ENCODE results near the gene MAPK10. TPM values are rescaled to one million over a fixed set of nuclear protein-coding genes. Genes with fewer than 3 reads are reported as not detected.

MAPK10 gene
- total RNA-seq, 1 donor from 2014 or later, result 25.2 TPM

DNA sequence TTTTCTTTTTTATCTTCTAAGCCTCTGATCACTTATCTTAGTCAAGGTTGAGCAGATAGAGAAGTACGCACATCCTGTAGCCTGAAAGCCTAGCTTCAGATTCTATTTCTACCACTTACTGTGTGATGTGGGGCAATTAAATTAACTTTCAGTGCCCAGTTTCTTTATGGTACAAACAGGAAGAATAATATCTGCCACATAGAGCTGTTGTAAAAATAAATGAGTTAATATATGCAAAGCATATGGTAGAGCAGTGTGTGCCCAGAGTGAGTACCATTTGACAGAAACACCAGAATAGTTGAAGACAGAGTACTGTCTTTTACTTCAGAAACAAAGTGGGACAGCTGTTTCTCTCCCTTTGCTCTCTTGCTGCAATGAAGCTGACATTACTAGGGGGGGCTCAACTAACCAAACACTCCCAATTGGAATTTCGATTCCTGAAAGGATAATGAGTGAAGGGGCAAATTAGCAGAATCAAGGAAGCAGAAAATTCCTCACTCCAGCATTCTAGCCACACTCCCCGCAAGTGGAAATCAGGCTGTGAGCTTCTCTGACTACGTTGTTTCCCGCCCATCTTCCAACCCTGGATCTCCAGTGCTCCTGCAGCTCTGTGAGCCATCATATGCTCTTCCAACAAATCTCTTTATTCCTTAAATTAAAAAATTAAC, 80.4 kb downstream of the MAPK10 start:
- Mint-ChIP-seq H3K27ac (no peak overlapping the region), H3K36me3 (no peaks in the 10 kb centered on the region), H3K9me3 (peaks cover 5% of the 10 kb centered on the region), H3K4me1 (peaks cover 10% of the 10 kb centered on the region), H3K4me3 (no peak overlapping the region), H3K27me3 (ENCODE audit: low read depth) (no peaks in the 10 kb centered on the region)
- TF ChIP-seq, protein P1, sequence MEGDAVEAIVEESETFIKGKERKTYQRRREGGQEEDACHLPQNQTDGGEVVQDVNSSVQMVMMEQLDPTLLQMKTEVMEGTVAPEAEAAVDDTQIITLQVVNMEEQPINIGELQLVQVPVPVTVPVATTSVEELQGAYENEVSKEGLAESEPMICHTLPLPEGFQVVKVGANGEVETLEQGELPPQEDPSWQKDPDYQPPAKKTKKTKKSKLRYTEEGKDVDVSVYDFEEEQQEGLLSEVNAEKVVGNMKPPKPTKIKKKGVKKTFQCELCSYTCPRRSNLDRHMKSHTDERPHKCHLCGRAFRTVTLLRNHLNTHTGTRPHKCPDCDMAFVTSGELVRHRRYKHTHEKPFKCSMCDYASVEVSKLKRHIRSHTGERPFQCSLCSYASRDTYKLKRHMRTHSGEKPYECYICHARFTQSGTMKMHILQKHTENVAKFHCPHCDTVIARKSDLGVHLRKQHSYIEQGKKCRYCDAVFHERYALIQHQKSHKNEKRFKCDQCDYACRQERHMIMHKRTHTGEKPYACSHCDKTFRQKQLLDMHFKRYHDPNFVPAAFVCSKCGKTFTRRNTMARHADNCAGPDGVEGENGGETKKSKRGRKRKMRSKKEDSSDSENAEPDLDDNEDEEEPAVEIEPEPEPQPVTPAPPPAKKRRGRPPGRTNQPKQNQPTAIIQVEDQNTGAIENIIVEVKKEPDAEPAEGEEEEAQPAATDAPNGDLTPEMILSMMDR (IDR thresholded peaks at IDR 0.05; ENCODE audit: unreplicated experiment), result no peak
- no peak for DNase-seq (ENCODE audit: low spot score in 2 of 2, unreplicated experiment in 2 of 2)

DNA sequence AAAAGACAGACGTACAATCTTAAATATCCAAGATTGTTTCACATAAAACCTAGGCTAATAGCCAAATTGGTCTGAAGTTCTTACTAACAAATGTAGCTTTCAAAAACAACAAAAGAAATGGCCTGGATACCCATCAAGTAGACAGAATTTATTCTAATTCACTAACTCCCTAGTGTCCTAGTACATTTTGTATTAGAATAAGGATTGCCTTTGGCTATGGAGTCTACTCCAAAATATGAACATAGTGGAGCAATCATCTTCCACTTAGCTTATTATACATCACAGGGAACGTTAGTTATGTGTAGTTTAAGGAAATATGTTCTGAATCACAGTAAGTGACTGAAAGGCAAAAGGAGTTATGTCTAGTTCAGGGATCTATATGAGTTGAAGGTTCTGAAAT, 81.7 kb downstream of the MAPK10 start:
- Mint-ChIP-seq H3K27me3 (ENCODE audit: low read depth) (no peaks in the 10 kb centered on the region), H3K9me3 (peaks cover 5% of the 10 kb centered on the region), H3K36me3 (no peaks in the 10 kb centered on the region), H3K4me3 (no peak overlapping the region), H3K4me1 (peaks cover 4% of the 10 kb centered on the region), H3K27ac (no peak overlapping the region)
- TF ChIP-seq, protein P1 (IDR thresholded peaks at IDR 0.05; ENCODE audit: unreplicated experiment), result no peak
- no peak for DNase-seq (ENCODE audit: low spot score in 2 of 2, unreplicated experiment in 2 of 2)

DNA sequence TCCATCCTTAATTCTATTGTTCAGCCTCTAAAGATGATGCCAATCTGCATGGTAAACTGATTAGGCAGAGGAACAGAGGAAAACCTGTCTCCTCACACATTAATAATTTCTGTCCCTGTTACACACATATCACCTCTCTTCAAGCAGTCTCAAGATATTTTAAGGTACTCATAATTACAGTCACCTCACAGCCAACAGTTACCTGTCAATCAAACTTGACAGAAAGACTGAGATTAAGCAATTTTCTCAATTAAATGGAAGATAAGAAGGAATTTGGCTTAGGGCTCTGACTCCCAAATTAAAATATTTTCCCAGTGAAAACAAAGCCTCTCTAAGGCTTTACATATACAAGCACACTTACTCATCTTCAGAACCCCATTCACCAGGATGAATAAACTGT, 85.2 kb downstream of the MAPK10 start:
- H3K4me3 Mint-ChIP-seq, result no peak overlapping the region
- no peaks in the 10 kb centered on the region for H3K27me3 Mint-ChIP-seq (ENCODE audit: low read depth)

DNA sequence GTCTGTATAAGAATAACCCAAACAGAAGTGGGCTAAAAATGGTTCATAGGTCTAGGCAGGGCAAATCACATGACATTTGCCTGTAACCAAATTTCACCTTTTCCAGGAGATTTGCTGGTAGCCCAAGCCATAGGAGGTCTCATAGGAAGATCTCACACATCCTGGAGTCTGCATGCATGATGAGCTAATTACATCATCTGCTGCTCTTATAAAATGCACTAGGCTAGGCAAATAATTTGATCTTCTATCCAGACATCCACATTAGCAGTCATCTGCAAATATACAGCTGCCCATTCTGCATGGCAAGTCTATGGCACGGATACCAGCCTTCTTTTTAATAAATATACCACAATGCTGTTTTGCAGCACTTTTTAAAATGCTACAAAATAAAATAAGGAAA, 87.2 kb downstream of the MAPK10 start:
- peaks cover 5% of the 10 kb centered on the region for H3K9me3 Mint-ChIP-seq
- TF ChIP-seq, protein P1 (IDR thresholded peaks at IDR 0.05; ENCODE audit: unreplicated experiment), result no peak
- H3K36me3 Mint-ChIP-seq, result no peaks in the 10 kb centered on the region
- H3K27me3 Mint-ChIP-seq (ENCODE audit: low read depth), result no peaks in the 10 kb centered on the region
- H3K27ac Mint-ChIP-seq, result no peak overlapping the region
- no peaks in the 10 kb centered on the region for H3K4me1 Mint-ChIP-seq
- DNase-seq (ENCODE audit: low spot score in 2 of 2, unreplicated experiment in 2 of 2), result no peak
- H3K4me3 Mint-ChIP-seq, result no peak overlapping the region

More for the DNA sequence above, 85.2 kb downstream of the MAPK10 start:
- Mint-ChIP-seq H3K4me1 (no peaks in the 10 kb centered on the region), H3K9me3 (peaks cover 5% of the 10 kb centered on the region), H3K36me3 (no peaks in the 10 kb centered on the region), H3K27ac (no peak overlapping the region)
- DNase-seq (ENCODE audit: low spot score in 2 of 2, unreplicated experiment in 2 of 2), result no peak
- TF ChIP-seq, protein P1 (IDR thresholded peaks at IDR 0.05; ENCODE audit: unreplicated experiment), result no peak

DNA sequence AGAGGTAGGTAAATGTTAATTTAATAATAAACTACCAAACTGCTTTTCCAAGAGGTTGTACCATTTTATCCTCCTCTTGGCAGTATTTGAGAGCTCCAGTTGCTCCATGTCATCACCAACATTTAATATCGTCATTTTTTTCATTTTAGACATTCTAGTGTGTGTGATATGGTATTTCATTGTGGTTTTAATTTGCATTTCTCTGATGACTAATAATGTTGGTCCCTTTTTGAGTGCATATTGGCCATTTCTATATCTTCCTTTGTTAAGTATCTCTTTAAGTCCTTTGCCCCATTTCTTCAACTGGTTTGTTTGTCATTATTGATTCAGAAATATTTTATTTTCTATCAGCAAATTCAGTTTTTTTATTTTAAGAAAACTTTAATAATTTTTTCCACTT, 88.8 kb downstream of the MAPK10 start:
- Mint-ChIP-seq H3K9me3 (peaks cover under 1% of the 10 kb centered on the region), H3K4me1 (no peaks in the 10 kb centered on the region), H3K4me3 (no peak overlapping the region), H3K36me3 (no peaks in the 10 kb centered on the region), H3K27me3 (ENCODE audit: low read depth) (no peaks in the 10 kb centered on the region), H3K27ac (no peak overlapping the region)
- DNase-seq (ENCODE audit: low spot score in 2 of 2, unreplicated experiment in 2 of 2), result no peak
- TF ChIP-seq, protein P1 (IDR thresholded peaks at IDR 0.05; ENCODE audit: unreplicated experiment), result no peak
